ENCODE data around the gene PAQR7. TPM values are rescaled to one million over a fixed set of nuclear protein-coding genes. Genes with fewer than 3 reads are reported as not detected.

Gene PAQR7
- total RNA-seq = 9.3 TPM
- long read RNA-seq = 0 reads

- peaks cover 40% of the 10 kb centered on the region for H3K4me1 ChIP-seq
Measured at GRCh38 chr1:25875154-25875855, at the start of gene PAQR7. Gene PAQR7, minus strand, starts transcription at chr1:25875708. Its CDS starts 11,869 bp downstream, at chr1:25863839.

GRCh38 chr1:25924454-25924853 lies 48.9 kb upstream of the PAQR7 start:
- Histone ChIP-seq H3K27me3 (ENCODE audit: low read depth) (no peaks in the 10 kb centered on the region), H3K27ac (no peak overlapping the region), H3K4me1 (peaks cover 14% of the 10 kb centered on the region), H3K9me3 (no peaks in the 10 kb centered on the region), H3K36me3 (no peaks in the 10 kb centered on the region), H3K4me3 (no peak overlapping the region)
- DNase-seq = no peak
- intact Hi-C loops (cut with DNase I) = no loop called here
- ATAC-seq = no peak
- TF ChIP-seq CTCF (IDR thresholded peaks at IDR 0.05) = no peak

More at GRCh38 chr1:25875154-25875855, at the start of gene PAQR7:
- H3K36me3 ChIP-seq = no peaks in the 10 kb centered on the region
- no peak for TF ChIP-seq CTCF (IDR thresholded peaks at IDR 0.05)
- ATAC-seq (peak; percentile 93), DNase-seq (peak; percentile 84)
- no peaks in the 10 kb centered on the region for H3K27me3 ChIP-seq (ENCODE audit: low read depth)
- peak within 1 kb of the TSS; percentile 80 for H3K27ac ChIP-seq
- peak within 1 kb of the TSS; percentile 72 for H3K4me3 ChIP-seq
- intact Hi-C loops (cut with DNase I) = no loop called here
- H3K9me3 ChIP-seq = no peaks in the 10 kb centered on the region

GRCh38 chr1:25922971-25923552 lies 47.6 kb upstream of the PAQR7 start:
- H3K27me3 ChIP-seq (ENCODE audit: low read depth) = no peaks in the 10 kb centered on the region
- peak overlapping the region; percentile 89 for H3K27ac ChIP-seq
- no peaks in the 10 kb centered on the region for H3K9me3 ChIP-seq
- DNase-seq (no peak), ATAC-seq (peak; percentile 76 to 85)
- peaks cover 17% of the 10 kb centered on the region for H3K4me1 ChIP-seq
- peak overlapping the region; percentile 61 for H3K4me3 ChIP-seq
- no peak for TF ChIP-seq CTCF (IDR thresholded peaks at IDR 0.05)
- intact Hi-C loops (cut with DNase I) = no loop called here
- H3K36me3 ChIP-seq = no peaks in the 10 kb centered on the region

- Histone ChIP-seq H3K4me1 (peaks cover 22% of the 10 kb centered on the region), H3K27me3 (ENCODE audit: low read depth) (no peaks in the 10 kb centered on the region), H3K27ac (peak overlapping the region; percentile 89), H3K9me3 (no peaks in the 10 kb centered on the region), H3K4me3 (peak overlapping the region; percentile 61), H3K36me3 (no peaks in the 10 kb centered on the region)
- TF ChIP-seq CTCF (IDR thresholded peaks at IDR 0.05) = no peak
- intact Hi-C loops (cut with DNase I) = no loop called here
- peak; percentile 78 to 87 for ATAC-seq
- DNase-seq = peak; percentile 78
Measured at GRCh38 chr1:25922056-25922970, 46.8 kb upstream of the PAQR7 start.

- no peak for TF ChIP-seq CTCF (IDR thresholded peaks at IDR 0.05)
- no peak for ATAC-seq
Measured at GRCh38 chr1:25918615-25919014, 43.1 kb upstream of the PAQR7 start.

More at GRCh38 chr1:25918615-25919014, 43.1 kb upstream of the PAQR7 start:
- Histone ChIP-seq H3K4me1 (peaks cover 18% of the 10 kb centered on the region), H3K27me3 (ENCODE audit: low read depth) (no peaks in the 10 kb centered on the region), H3K9me3 (no peaks in the 10 kb centered on the region), H3K36me3 (no peaks in the 10 kb centered on the region), H3K27ac (no peak overlapping the region), H3K4me3 (no peak overlapping the region)
- DNase-seq = no peak
- intact Hi-C loops (cut with DNase I) = no loop called here

Measured in lower lobe of right lung (tissue), 2 donors.